AG09319 (cell line): ENCODE results near the gene LENEP.

Source experiments
- DNase-seq: peaks from one replicate; pipeline ENCODE4 v3.0.0-alpha.2; 2010; ENCODE audit warnings: low read depth; ENCODE audit errors: extremely low read depth
- TF ChIP-seq, protein P1 (sequence below): IDR thresholded peaks from 2 replicates; pipeline ENCODE4 v1.5.1; 2011; ENCODE audit warnings: low read depth, mild to moderate bottlenecking, inconsistent platforms, low read length, moderate library complexity

The LENEP gene

DNA sequence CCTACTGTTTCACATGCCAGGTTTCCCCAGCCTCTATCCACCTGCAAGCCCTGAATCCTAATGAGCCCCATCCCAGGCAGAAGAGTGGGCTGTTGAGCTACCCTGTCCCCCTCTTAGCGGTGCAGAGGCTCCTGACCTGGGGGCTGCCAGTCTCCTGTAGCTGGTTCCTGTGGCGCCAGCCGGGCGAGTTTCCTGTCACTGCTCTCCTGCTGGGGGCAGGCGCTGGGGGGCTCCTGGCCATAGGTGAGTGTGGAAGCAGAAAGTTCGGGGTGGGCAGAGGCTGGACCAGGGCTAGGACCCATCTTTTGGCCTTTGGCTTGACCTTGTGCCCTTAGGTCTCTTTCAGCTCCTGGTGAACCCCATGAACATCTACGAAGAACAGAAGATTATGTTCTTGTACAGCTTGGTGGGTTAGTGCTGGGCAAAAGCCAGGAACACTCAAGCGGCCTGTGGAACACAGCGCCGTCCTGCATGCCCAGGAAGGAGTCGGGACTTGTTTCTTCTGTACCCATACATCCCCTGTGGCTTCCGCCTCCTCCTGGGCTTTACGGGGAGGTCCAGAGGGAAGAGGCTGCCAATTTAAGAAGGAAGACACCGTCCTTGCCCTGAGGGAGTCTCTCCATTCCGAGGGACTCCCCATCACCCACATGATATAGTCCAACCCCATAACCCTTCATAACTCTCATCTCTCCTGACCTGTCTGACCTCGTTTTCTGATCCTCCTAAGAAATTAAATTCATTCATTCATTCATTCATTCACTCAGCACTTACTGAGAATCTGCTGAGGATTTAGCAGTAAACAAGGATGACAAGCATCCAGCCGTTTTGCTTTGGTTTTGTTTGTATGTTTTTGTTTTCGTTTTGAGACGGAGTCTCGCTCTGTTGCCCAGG lies 41.2 kb downstream of the LENEP start:
- DNase-seq: no peak

DNA sequence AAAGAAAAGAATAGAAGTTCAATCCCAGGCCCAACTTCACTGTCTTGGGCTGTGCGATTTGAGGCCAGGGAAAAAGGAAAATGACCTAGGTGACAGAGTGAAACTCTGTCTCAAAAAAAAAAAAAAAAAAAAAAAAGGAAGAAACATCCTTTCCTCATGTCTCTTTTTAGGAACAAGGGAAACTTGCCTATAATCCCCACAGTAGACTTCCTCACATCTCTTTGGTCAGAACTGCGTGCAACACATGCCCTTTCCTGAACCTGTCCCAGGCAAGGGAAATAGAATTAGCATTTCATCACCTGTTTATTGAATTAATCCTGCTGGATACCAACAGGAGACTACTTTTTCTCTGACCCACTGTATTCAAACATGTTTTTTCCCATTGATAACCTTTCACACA lies 42.5 kb downstream of the LENEP start:
- TF ChIP-seq, protein P1, sequence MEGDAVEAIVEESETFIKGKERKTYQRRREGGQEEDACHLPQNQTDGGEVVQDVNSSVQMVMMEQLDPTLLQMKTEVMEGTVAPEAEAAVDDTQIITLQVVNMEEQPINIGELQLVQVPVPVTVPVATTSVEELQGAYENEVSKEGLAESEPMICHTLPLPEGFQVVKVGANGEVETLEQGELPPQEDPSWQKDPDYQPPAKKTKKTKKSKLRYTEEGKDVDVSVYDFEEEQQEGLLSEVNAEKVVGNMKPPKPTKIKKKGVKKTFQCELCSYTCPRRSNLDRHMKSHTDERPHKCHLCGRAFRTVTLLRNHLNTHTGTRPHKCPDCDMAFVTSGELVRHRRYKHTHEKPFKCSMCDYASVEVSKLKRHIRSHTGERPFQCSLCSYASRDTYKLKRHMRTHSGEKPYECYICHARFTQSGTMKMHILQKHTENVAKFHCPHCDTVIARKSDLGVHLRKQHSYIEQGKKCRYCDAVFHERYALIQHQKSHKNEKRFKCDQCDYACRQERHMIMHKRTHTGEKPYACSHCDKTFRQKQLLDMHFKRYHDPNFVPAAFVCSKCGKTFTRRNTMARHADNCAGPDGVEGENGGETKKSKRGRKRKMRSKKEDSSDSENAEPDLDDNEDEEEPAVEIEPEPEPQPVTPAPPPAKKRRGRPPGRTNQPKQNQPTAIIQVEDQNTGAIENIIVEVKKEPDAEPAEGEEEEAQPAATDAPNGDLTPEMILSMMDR: no peak
- DNase-seq: no peak

More for the DNA sequence above, 41.2 kb downstream of the LENEP start:
- TF ChIP-seq, protein P1: no peak

DNA sequence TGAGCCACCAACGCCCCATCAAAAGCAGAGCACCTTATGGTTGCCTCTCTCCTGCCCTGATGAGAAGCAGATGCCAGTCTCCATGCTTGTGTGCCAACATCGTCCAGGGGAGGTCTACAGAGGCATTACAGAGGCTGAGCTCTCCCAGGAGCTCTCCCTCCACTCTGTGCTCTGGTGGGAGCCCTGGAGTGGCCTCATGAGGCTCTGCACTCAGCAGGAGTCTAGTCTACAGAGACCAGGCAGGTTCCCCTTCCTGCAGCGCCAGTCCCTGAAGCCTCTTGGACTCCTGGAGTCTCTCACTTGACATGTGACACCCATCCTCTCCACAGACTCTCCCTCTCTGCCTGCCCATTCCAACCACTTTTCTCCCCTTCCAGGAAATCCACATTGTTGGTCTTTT lies 43.7 kb downstream of the LENEP start:
- TF ChIP-seq, protein P1: no peak
- no peak for DNase-seq

DNA sequence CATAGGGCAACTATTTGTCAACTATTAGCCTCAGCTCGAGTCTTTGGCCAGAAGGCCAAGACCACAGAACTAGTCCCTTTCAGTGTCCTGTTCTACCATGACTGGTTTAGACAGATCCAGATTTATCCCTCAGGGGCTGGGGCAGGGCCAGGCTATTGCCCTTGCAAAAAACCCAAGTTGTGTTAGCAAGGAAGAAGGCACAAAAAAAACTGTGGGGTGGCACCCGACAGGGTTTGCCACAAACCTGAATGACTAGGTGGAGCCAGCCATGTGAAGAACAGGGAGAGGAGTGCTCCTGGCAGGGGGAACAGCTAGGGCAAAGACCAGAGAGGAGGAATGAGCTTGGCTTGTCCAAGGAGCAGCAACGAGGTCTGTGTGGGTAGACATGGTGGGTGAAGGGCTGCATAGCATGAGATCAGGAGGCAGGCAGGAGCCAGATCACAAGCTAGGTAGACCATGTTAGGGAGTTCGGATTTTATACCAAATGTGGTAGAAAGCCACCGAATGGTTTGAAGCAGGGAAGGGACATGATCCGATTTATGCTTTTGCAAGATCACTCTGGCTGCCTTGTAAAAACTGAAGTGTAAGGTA lies 44.6 kb downstream of the LENEP start:
- TF ChIP-seq, protein P1: no peak
- DNase-seq: no peak

DNA sequence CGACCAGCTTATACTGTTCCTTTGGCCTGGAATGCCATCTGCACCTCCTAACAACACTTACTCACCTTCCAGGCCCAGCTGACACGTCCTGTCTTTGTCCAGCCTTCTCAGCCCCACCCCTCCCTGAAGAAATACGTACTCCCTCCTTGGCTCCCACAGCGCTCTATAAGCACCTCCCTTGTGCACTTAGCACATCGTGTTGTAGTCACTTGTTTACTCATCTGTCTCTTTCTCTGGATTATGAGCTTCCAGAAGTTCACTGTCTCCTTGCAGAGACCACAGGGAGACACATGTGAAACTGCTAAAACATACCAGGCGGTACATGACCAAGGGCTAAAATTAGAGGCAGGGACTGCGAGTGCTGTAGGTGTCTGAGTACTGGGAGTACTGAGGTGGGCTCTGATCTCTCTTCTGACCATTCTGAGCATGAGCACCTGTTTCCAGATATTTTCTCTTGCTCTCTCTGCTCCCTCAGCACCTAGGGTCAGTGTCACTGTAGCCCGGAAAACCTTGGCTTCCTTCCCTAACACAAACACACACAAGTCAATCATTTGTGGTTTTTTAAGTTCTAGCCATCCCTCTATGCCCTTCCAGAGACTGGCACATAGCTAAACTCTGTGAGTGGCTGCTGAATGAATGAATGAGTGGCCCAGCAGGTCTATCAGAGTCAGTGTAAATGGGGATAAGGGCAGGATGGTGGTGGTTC lies 45.4 kb downstream of the LENEP start:
- TF ChIP-seq, protein P1: no peak
- no peak for DNase-seq

DNA sequence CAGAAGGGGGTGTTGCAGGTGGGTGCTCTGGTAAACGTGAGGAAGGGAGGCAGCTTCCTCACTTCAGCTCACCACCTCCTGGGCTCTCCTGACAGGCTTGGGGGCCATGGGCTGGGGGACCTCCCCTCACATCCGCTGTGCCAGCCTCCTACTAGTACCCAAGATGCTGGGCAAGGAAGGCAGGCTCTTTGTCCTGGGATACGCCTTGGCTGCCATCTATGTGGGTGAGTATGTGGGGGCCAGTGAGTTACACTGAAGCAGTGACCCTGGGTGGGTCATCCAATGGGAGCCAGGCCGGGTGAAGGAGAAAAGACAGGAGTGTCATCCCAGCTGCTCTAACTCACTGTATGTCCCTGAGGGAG lies 45.9 kb downstream of the LENEP start:
- TF ChIP-seq, protein P1: no peak
- no peak for DNase-seq
